HepG2 (cell line): Measurements from ENCODE around the gene NAT14. TPM values are rescaled to one million over a fixed set of nuclear protein-coding genes. Genes with fewer than 3 reads are reported as not detected.
A peak's percentile ranks its signal among the peaks of the same experiment; 100 is the strongest.

Experiments
- ARID2 ChIP-seq: sonication (generic); formaldehyde crosslinking; IDR thresholded peaks from 2 replicates; pipeline ENCODE4 v1.8.1; 2022; ENCODE audit warnings: mild to moderate bottlenecking, missing genetic modification reagents, borderline replicate concordance
- EEA1 ChIP-seq: sonication (generic); formaldehyde crosslinking; IDR thresholded peaks from 2 replicates; pipeline ENCODE4 v1.5.1; 2020; ENCODE audit warnings: mild to moderate bottlenecking, missing genetic modification reagents, borderline replicate concordance
- GATAD2A ChIP-seq: IDR thresholded peaks from 2 replicates; pipeline ENCODE4 v1.6.1; 2016
- MXD4 ChIP-seq: IDR thresholded peaks from 2 replicates; pipeline ENCODE4 v1.6.1; 2016; ENCODE audit warnings: mild to moderate bottlenecking, missing biosample characterization, missing genetic modification reagents
- NCOA2 ChIP-seq: sonication (generic); formaldehyde crosslinking; IDR thresholded peaks from 2 replicates; pipeline ENCODE4 v1.8.0; 2022; ENCODE audit warnings: inconsistent platforms
- NFIC ChIP-seq: IDR thresholded peaks from 2 replicates; pipeline ENCODE4 v1.6.1; 2012; ENCODE audit warnings: mild to moderate bottlenecking, low read length, inconsistent platforms
- RXRB ChIP-seq: IDR thresholded peaks from 2 replicates; pipeline ENCODE4 v1.6.1; 2016; ENCODE audit warnings: borderline replicate concordance, missing genetic modification reagents, missing compliant biosample characterization
- SOX5 ChIP-seq: IDR thresholded peaks from 2 replicates; pipeline ENCODE4 v1.6.1; 2016; ENCODE audit warnings: borderline replicate concordance
- ZBTB21 ChIP-seq: sonication (generic); formaldehyde crosslinking; IDR thresholded peaks from 2 replicates; pipeline ENCODE4 v1.4.0; 2020; ENCODE audit warnings: missing genetic modification reagents
- ZNF143 ChIP-seq: sonication (generic); formaldehyde crosslinking; IDR thresholded peaks from 2 replicates; pipeline ENCODE4 v1.4.0; 2020; ENCODE audit warnings: missing genetic modification reagents
- ZNF326 ChIP-seq: sonication (generic); formaldehyde crosslinking; IDR thresholded peaks from 2 replicates; pipeline ENCODE4 v1.4.0; 2020; ENCODE audit warnings: missing genetic modification reagents, borderline replicate concordance
- ZNF354B ChIP-seq: sonication (generic); formaldehyde crosslinking; IDR thresholded peaks from 2 replicates; pipeline ENCODE4 v1.8.0; 2022; ENCODE audit warnings: mild to moderate bottlenecking, missing genetic modification reagents
- ZNF547 ChIP-seq: sonication (generic); formaldehyde crosslinking; IDR thresholded peaks from 2 replicates; pipeline ENCODE4 v1.5.1; 2020; ENCODE audit warnings: mild to moderate bottlenecking, missing genetic modification reagents
- ZNF567 ChIP-seq: sonication (generic); formaldehyde crosslinking; IDR thresholded peaks from 2 replicates; pipeline ENCODE4 v1.8.1; 2023; ENCODE audit warnings: mild to moderate bottlenecking, missing genetic modification reagents, borderline replicate concordance
- ZNF782 ChIP-seq: sonication (generic); formaldehyde crosslinking; IDR thresholded peaks from 2 replicates; pipeline ENCODE4 v1.4.0; 2020; ENCODE audit warnings: missing genetic modification reagents, mild to moderate bottlenecking, borderline replicate concordance
- ZNF83 ChIP-seq: sonication (generic); formaldehyde crosslinking; IDR thresholded peaks from 2 replicates; pipeline ENCODE4 v1.4.0; 2020; ENCODE audit warnings: missing genetic modification reagents, mild to moderate bottlenecking, borderline replicate concordance
- ZSCAN21 ChIP-seq: sonication (generic); formaldehyde crosslinking; IDR thresholded peaks from 2 replicates; pipeline ENCODE4 v1.8.0; 2022; ENCODE audit warnings: mild to moderate bottlenecking, missing genetic modification reagents, moderate library complexity, borderline replicate concordance
- ZSCAN29 ChIP-seq: sonication (generic); formaldehyde crosslinking; conservative IDR thresholded peaks from 2 replicates; pipeline ENCODE4 v1.4.0; 2020; ENCODE audit warnings: mild to moderate bottlenecking, missing genetic modification reagents
- polyA plus RNA-seq, 8 experiments: library from polyadenylated mRNA; depleted of rRNA in 3 of 8; stranded (reverse) in 7 of 8; unstranded in 1 of 8; fragments of >200 nt; fragmentation: Illumina TruSeq in 4 of 8; extraction: Trizol in 4 of 8; gene quantifications; 2 replicates each; pipeline versions ENCODE4 v1.2.1 to v1.2.3, GENCODE V29; 2011 to 2016; ENCODE audit warnings: low read depth in 4 of 8, missing spikeins in 1 of 8, mixed read lengths in 1 of 8; ENCODE audit not compliant: insufficient read depth in 1 of 8
- total RNA-seq, 5 experiments: library from RNA; depleted of rRNA; stranded (reverse); fragments of >200 nt; fragmentation: Illumina TruSeq; extraction: Trizol; gene quantifications; 2 replicates each; pipeline ENCODE4 v1.2.3, GENCODE V29; 2016; ENCODE audit warnings: low read depth in 1 of 5
- TF ChIP-seq, protein P1 (sequence below): sonication (generic); formaldehyde crosslinking; IDR thresholded peaks from 2 replicates; pipeline ENCODE4 v1.8.0; 2022; ENCODE audit warnings: missing genetic modification reagents, mild to moderate bottlenecking, inconsistent platforms, borderline replicate concordance
- TF ChIP-seq, protein P2 (sequence below): sonication (generic); formaldehyde crosslinking; IDR thresholded peaks from 2 replicates; pipeline ENCODE4 v1.5.1; 2020; ENCODE audit warnings: missing genetic modification reagents, mild to moderate bottlenecking, borderline replicate concordance
- TF ChIP-seq, protein P3 (sequence below): sonication (generic); formaldehyde crosslinking; IDR thresholded peaks from 2 replicates; pipeline ENCODE4 v1.9.0; 2021; ENCODE audit warnings: missing genetic modification reagents, borderline replicate concordance
- TF ChIP-seq, protein P4 (sequence below): sonication (generic); formaldehyde crosslinking; IDR thresholded peaks from 2 replicates; pipeline ENCODE4 v1.4.0; 2020; ENCODE audit warnings: missing genetic modification reagents, mild to moderate bottlenecking, borderline replicate concordance

The NAT14 gene
- total and polyA plus RNA-seq, 2 of the 13 experiments (the other 11 are each of a cell fraction or from before 2014, with no cell fraction given): 20.7 to 22.3 TPM

DNA sequence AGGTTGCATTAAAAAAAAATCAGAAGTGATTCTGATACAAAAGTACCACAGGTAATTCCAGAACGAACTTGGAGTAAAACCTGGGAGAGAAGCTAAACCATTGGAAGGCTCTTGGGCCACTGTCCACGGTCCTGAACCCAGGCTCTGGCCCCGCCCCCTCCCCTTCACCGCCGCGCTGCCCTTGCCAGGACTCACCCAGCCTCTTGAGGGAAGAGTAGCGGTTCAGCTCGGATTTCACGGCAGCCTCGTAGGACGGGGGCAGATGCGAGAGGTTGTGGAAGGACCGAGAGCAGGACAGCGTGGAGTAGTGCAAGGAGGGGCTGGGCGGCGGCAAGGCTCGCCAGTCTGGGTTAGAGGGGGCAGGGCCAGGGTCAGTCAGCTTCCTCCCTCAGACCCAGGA lies 47.6 kb upstream of the NAT14 start (continued):
- TF ChIP-seq, protein P1, sequence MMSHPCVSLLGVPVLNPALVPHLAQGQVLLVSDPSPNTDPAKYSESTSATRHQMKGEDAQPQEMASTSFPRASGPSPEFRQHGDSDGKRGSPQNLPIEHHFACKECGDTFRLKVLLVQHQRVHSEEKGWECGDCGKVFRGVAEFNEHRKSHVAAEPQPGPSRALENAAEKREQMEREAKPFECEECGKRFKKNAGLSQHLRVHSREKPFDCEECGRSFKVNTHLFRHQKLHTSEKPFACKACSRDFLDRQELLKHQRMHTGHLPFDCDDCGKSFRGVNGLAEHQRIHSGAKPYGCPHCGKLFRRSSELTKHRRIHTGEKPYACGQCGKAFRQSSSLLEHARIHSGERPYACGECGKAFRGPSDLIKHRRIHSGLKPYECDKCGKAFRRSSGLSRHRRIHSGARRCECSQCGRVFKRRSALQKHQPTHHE (CRISPR knock-in tag): no peak
- TF ChIP-seq NFIC (no peak), ARID2 (CRISPR knock-in tag) (no peak), ZNF782 (CRISPR knock-in tag) (no peak), ZNF143 (CRISPR knock-in tag) (no peak), ZNF547 (CRISPR knock-in tag) (no peak), GATAD2A (0 out of 2 replicates have a peak, but pooled peaks have one; percentile 15), ZNF83 (CRISPR knock-in tag) (0 out of 2 replicates have a peak, but pooled peaks have one; percentile 34), RXRB (CRISPR knock-in tag) (peak; percentile 66), MXD4 (CRISPR knock-in tag) (peak; percentile 55; the same call in 1 of the 2 replicates), ZSCAN21 (CRISPR knock-in tag) (0 out of 2 replicates have a peak, but pooled peaks have one; percentile 72), SOX5 (CRISPR knock-in tag) (no peak), ZNF326 (no peak), EEA1 (CRISPR knock-in tag) (no peak), ZSCAN29 (CRISPR knock-in tag) (no peak), ZNF567 (no peak), ZBTB21 (CRISPR knock-in tag) (no peak), ZNF354B (no peak), NCOA2 (CRISPR knock-in tag) (peak; percentile 65)
- TF ChIP-seq, protein P2, sequence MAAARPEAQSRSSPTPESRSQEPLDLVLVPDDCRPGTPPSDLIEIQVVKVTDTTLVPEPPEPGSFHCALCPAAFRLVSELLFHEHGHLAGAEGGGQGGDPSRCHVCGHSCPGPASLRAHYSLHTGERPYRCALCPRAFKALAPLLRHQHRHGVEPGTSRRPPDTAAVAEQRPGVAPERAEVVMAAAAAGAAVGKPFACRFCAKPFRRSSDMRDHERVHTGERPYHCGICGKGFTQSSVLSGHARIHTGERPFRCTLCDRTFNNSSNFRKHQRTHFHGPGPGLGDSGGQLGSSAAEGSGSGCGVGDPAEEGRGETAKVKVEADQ (CRISPR knock-in tag): no peak
- TF ChIP-seq, protein P3, sequence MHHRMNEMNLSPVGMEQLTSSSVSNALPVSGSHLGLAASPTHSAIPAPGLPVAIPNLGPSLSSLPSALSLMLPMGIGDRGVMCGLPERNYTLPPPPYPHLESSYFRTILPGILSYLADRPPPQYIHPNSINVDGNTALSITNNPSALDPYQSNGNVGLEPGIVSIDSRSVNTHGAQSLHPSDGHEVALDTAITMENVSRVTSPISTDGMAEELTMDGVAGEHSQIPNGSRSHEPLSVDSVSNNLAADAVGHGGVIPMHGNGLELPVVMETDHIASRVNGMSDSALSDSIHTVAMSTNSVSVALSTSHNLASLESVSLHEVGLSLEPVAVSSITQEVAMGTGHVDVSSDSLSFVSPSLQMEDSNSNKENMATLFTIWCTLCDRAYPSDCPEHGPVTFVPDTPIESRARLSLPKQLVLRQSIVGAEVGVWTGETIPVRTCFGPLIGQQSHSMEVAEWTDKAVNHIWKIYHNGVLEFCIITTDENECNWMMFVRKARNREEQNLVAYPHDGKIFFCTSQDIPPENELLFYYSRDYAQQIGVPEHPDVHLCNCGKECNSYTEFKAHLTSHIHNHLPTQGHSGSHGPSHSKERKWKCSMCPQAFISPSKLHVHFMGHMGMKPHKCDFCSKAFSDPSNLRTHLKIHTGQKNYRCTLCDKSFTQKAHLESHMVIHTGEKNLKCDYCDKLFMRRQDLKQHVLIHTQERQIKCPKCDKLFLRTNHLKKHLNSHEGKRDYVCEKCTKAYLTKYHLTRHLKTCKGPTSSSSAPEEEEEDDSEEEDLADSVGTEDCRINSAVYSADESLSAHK (CRISPR knock-in tag): no peak
- TF ChIP-seq, protein P4, sequence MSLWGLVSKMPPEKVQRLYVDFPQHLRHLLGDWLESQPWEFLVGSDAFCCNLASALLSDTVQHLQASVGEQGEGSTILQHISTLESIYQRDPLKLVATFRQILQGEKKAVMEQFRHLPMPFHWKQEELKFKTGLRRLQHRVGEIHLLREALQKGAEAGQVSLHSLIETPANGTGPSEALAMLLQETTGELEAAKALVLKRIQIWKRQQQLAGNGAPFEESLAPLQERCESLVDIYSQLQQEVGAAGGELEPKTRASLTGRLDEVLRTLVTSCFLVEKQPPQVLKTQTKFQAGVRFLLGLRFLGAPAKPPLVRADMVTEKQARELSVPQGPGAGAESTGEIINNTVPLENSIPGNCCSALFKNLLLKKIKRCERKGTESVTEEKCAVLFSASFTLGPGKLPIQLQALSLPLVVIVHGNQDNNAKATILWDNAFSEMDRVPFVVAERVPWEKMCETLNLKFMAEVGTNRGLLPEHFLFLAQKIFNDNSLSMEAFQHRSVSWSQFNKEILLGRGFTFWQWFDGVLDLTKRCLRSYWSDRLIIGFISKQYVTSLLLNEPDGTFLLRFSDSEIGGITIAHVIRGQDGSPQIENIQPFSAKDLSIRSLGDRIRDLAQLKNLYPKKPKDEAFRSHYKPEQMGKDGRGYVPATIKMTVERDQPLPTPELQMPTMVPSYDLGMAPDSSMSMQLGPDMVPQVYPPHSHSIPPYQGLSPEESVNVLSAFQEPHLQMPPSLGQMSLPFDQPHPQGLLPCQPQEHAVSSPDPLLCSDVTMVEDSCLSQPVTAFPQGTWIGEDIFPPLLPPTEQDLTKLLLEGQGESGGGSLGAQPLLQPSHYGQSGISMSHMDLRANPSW: no peak
